ENCODE results near the gene CLDN4.
"Not testable (repeated sequence)": the region's sequence is repeated elsewhere in the genome, so short reads cannot be mapped to it uniquely, and the experiment has no call there.

CLDN4 gene

GRCh38 chr7:73802459-73802858, 28.3 kb upstream of the CLDN4 start:
- no peak overlapping the region for H3K4me3 ChIP-seq (ENCODE audit: low read depth, low read length)
- no peaks in the 10 kb centered on the region for H3K79me2 ChIP-seq (ENCODE audit: control insufficient read depth, insufficient read depth, low read length, unreplicated experiment)
- H3K36me3 ChIP-seq (ENCODE audit: insufficient read depth, low read length), result no peaks in the 10 kb centered on the region
- H3K27me3 ChIP-seq (ENCODE audit: insufficient read depth, low read length), result no peaks in the 10 kb centered on the region
- H3K4me1 ChIP-seq (ENCODE audit: control insufficient read depth, insufficient read depth, low read length, unreplicated experiment), result no peaks in the 10 kb centered on the region
- H2AFZ ChIP-seq (ENCODE audit: low read length, unreplicated experiment), result no peak overlapping the region
- no peak overlapping the region for H3K27ac ChIP-seq (ENCODE audit: low read depth, low read length)

- no peaks in the 10 kb centered on the region for H3K79me2 ChIP-seq (ENCODE audit: control insufficient read depth, insufficient read depth, low read length, unreplicated experiment)
- H3K4me3 ChIP-seq (ENCODE audit: low read depth, low read length), result no peak overlapping the region
- no peak overlapping the region for H3K27ac ChIP-seq (ENCODE audit: low read depth, low read length)
- H3K27me3 ChIP-seq (ENCODE audit: insufficient read depth, low read length), result no peaks in the 10 kb centered on the region
- H2AFZ ChIP-seq (ENCODE audit: low read length, unreplicated experiment), result no peak overlapping the region
- no peaks in the 10 kb centered on the region for H3K4me1 ChIP-seq (ENCODE audit: control insufficient read depth, insufficient read depth, low read length, unreplicated experiment)
- H3K36me3 ChIP-seq (ENCODE audit: insufficient read depth, low read length), result no peaks in the 10 kb centered on the region
Observed at GRCh38 chr7:73809467-73809951, 21.3 kb upstream of the CLDN4 start.

- H3K4me3 ChIP-seq (ENCODE audit: low read depth, low read length), result no peak overlapping the region
- H3K36me3 ChIP-seq (ENCODE audit: insufficient read depth, low read length), result no peaks in the 10 kb centered on the region
- H3K4me1 ChIP-seq (ENCODE audit: control insufficient read depth, insufficient read depth, low read length, unreplicated experiment), result no peaks in the 10 kb centered on the region
- no peaks in the 10 kb centered on the region for H3K27me3 ChIP-seq (ENCODE audit: insufficient read depth, low read length)
- H3K79me2 ChIP-seq (ENCODE audit: control insufficient read depth, insufficient read depth, low read length, unreplicated experiment), result no peaks in the 10 kb centered on the region
- H3K27ac ChIP-seq (ENCODE audit: low read depth, low read length), result no peak overlapping the region
- H2AFZ ChIP-seq (ENCODE audit: low read length, unreplicated experiment), result no peak overlapping the region
Observed at GRCh38 chr7:73810998-73811360, 19.8 kb upstream of the CLDN4 start.

GRCh38 chr7:73811760-73812168, 19.0 kb upstream of the CLDN4 start:
- Histone ChIP-seq H3K27ac (ENCODE audit: low read depth, low read length) (no peak overlapping the region), H2AFZ (ENCODE audit: low read length, unreplicated experiment) (no peak overlapping the region)

GRCh38 chr7:73812996-73813395, 17.8 kb upstream of the CLDN4 start:
- H3K27me3 ChIP-seq (ENCODE audit: insufficient read depth, low read length), result no peaks in the 10 kb centered on the region
- H3K36me3 ChIP-seq (ENCODE audit: insufficient read depth, low read length), result no peaks in the 10 kb centered on the region
- H3K79me2 ChIP-seq (ENCODE audit: control insufficient read depth, insufficient read depth, low read length, unreplicated experiment), result no peaks in the 10 kb centered on the region
- H3K4me1 ChIP-seq (ENCODE audit: control insufficient read depth, insufficient read depth, low read length, unreplicated experiment), result no peaks in the 10 kb centered on the region
- no peak overlapping the region for H3K27ac ChIP-seq (ENCODE audit: low read depth, low read length)
- no peak overlapping the region for H3K4me3 ChIP-seq (ENCODE audit: low read depth, low read length)
- H2AFZ ChIP-seq (ENCODE audit: low read length, unreplicated experiment), result no peak overlapping the region

More at GRCh38 chr7:73811760-73812168, 19.0 kb upstream of the CLDN4 start:
- no peaks in the 10 kb centered on the region for H3K4me1 ChIP-seq (ENCODE audit: control insufficient read depth, insufficient read depth, low read length, unreplicated experiment)
- no peaks in the 10 kb centered on the region for H3K36me3 ChIP-seq (ENCODE audit: insufficient read depth, low read length)
- no peaks in the 10 kb centered on the region for H3K79me2 ChIP-seq (ENCODE audit: control insufficient read depth, insufficient read depth, low read length, unreplicated experiment)
- H3K27me3 ChIP-seq (ENCODE audit: insufficient read depth, low read length), result no peaks in the 10 kb centered on the region
- no peak overlapping the region for H3K4me3 ChIP-seq (ENCODE audit: low read depth, low read length)

- Histone ChIP-seq H3K36me3 (ENCODE audit: insufficient read depth, low read length) (no peaks in the 10 kb centered on the region), H3K27me3 (ENCODE audit: insufficient read depth, low read length) (no peaks in the 10 kb centered on the region), H3K27ac (ENCODE audit: low read depth, low read length) (no peak overlapping the region), H3K4me1 (ENCODE audit: control insufficient read depth, insufficient read depth, low read length, unreplicated experiment) (no peaks in the 10 kb centered on the region), H3K79me2 (ENCODE audit: control insufficient read depth, insufficient read depth, low read length, unreplicated experiment) (no peaks in the 10 kb centered on the region), H2AFZ (ENCODE audit: low read length, unreplicated experiment) (no peak overlapping the region), H3K4me3 (ENCODE audit: low read depth, low read length) (no peak overlapping the region)
Observed at GRCh38 chr7:73815436-73815835, 15.4 kb upstream of the CLDN4 start.

GRCh38 chr7:73817121-73817520, 13.7 kb upstream of the CLDN4 start:
- Histone ChIP-seq H3K27me3 (ENCODE audit: insufficient read depth, low read length) (no peaks in the 10 kb centered on the region), H3K4me3 (ENCODE audit: low read depth, low read length) (no peak overlapping the region), H3K27ac (ENCODE audit: low read depth, low read length) (no peak overlapping the region), H3K4me1 (ENCODE audit: control insufficient read depth, insufficient read depth, low read length, unreplicated experiment) (peaks cover 2% of the 10 kb centered on the region), H3K79me2 (ENCODE audit: control insufficient read depth, insufficient read depth, low read length, unreplicated experiment) (no peaks in the 10 kb centered on the region), H3K36me3 (ENCODE audit: insufficient read depth, low read length) (no peaks in the 10 kb centered on the region), H2AFZ (ENCODE audit: low read length, unreplicated experiment) (no peak overlapping the region)

GRCh38 chr7:73820013-73820412, 10.8 kb upstream of the CLDN4 start:
- H3K27me3 ChIP-seq (ENCODE audit: insufficient read depth, low read length), result no peaks in the 10 kb centered on the region
- H3K27ac ChIP-seq (ENCODE audit: low read depth, low read length), result no peak overlapping the region
- no peak overlapping the region for H2AFZ ChIP-seq (ENCODE audit: low read length, unreplicated experiment)
- peaks cover 15% of the 10 kb centered on the region for H3K4me1 ChIP-seq (ENCODE audit: control insufficient read depth, insufficient read depth, low read length, unreplicated experiment)
- no peaks in the 10 kb centered on the region for H3K79me2 ChIP-seq (ENCODE audit: control insufficient read depth, insufficient read depth, low read length, unreplicated experiment)
- no peaks in the 10 kb centered on the region for H3K36me3 ChIP-seq (ENCODE audit: insufficient read depth, low read length)
- no peak overlapping the region for H3K4me3 ChIP-seq (ENCODE audit: low read depth, low read length)

- H3K79me2 ChIP-seq (ENCODE audit: control insufficient read depth, insufficient read depth, low read length, unreplicated experiment); H3K27me3 ChIP-seq (ENCODE audit: insufficient read depth, low read length); H3K4me3 ChIP-seq (ENCODE audit: low read depth, low read length); H3K27ac ChIP-seq (ENCODE audit: low read depth, low read length); H3K36me3 ChIP-seq (ENCODE audit: insufficient read depth, low read length); H2AFZ ChIP-seq (ENCODE audit: low read length, unreplicated experiment): not testable (repeated sequence)
- peaks cover 15% of the 10 kb centered on the region for H3K4me1 ChIP-seq (ENCODE audit: control insufficient read depth, insufficient read depth, low read length, unreplicated experiment)
Observed at GRCh38 chr7:73821597-73822285, 9.1 kb upstream of the CLDN4 start.

- peaks cover 17% of the 10 kb centered on the region for H3K4me1 ChIP-seq (ENCODE audit: control insufficient read depth, insufficient read depth, low read length, unreplicated experiment)
- no peaks in the 10 kb centered on the region for H3K36me3 ChIP-seq (ENCODE audit: insufficient read depth, low read length)
- no peaks in the 10 kb centered on the region for H3K27me3 ChIP-seq (ENCODE audit: insufficient read depth, low read length)
- H2AFZ ChIP-seq (ENCODE audit: low read length, unreplicated experiment), result peak overlapping the region; percentile 18
- 0 out of 2 replicates have a peak overlapping the region, but pooled peaks have one; percentile 3 for H3K4me3 ChIP-seq (ENCODE audit: low read depth, low read length)
- H3K27ac ChIP-seq (ENCODE audit: low read depth, low read length), result peak overlapping the region; percentile 76
- H3K79me2 ChIP-seq (ENCODE audit: control insufficient read depth, insufficient read depth, low read length, unreplicated experiment), result no peaks in the 10 kb centered on the region
Observed at GRCh38 chr7:73822319-73823173, 8.2 kb upstream of the CLDN4 start.

Data from ACC112 (cell line).